Body of pancreas (tissue), 4 donors: Measurements from ENCODE around the gene FLNC.

Source experiments
- CTCF ChIP-seq, 7 experiments: fragments of 450-650 bp in 4 of 7; fragments of 200-600 bp in 3 of 7; sonication (generic) in 3 of 7; IDR thresholded peaks; one replicate each; pipeline ENCODE4 v1.5.1; 2016 to 2019; ENCODE audit warnings: antibody characterized with exemption in 7 of 7
- POLR2A ChIP-seq, 3 donors: fragments of 450-650 bp; IDR thresholded peaks; one replicate each; pipeline ENCODE4 v1.6.1; 2016; ENCODE audit warnings: antibody characterized with exemption in 3 of 3, mild to moderate bottlenecking in 2 of 3

GRCh38 chr7:128815289-128815942 is 14.8 kb upstream of the FLNC start:
- no peak for TF ChIP-seq CTCF (IDR thresholded peaks at IDR 0.05)
- no peak for TF ChIP-seq POLR2A (IDR thresholded peaks at IDR 0.05)
